Mucosa of descending colon (tissue), 3 donors: Measurements from ENCODE around the gene RARG. TPM values are rescaled to one million over a fixed set of nuclear protein-coding genes. Genes with fewer than 3 reads are reported as not detected.

Source experiments
- ATAC-seq: fragments of 200-7000 bp; cut with Tn5 transposase; one replicate; pipeline ENCODE4 v1.9.1; 2020; ENCODE audit warnings: mild to moderate bottlenecking, moderate library complexity
- DNase-seq, 3 donors: peaks; one replicate each; pipeline ENCODE4 v3.0.0-alpha.2; 2020
- H3K36me3 ChIP-seq: fragments of 200-600 bp; one replicate; pipeline ENCODE4 v1.8.0; 2021; ENCODE audit warnings: low read depth, mild to moderate bottlenecking
- H3K4me1 ChIP-seq: fragments of 200-600 bp; one replicate; pipeline ENCODE4 v1.8.0; 2021; ENCODE audit warnings: low read depth, mild to moderate bottlenecking
- H3K4me3 ChIP-seq: fragments of 200-600 bp; one replicate; pipeline ENCODE4 v1.8.0; 2021; ENCODE audit warnings: mild to moderate bottlenecking
- H3K9me3 ChIP-seq: fragments of 200-600 bp; one replicate; pipeline ENCODE4 v1.8.0; 2021; ENCODE audit warnings: mild to moderate bottlenecking
- CTCF ChIP-seq: fragments of 200-600 bp; IDR thresholded peaks from one replicate; pipeline ENCODE4 v1.8.0; 2022; ENCODE audit warnings: antibody characterized with exemption, mild to moderate bottlenecking
- intact Hi-C, 2 donors: fragments of 100-400 bp; cut with DNase I in 1 of 2; cut with micrococcal nuclease in 1 of 2; formaldehyde crosslinking; loops; one replicate each; pipeline versions ENCODE4 v1.11.0 to v1.11.1; 2022; cut with DNase I, micrococcal nuclease
- total RNA-seq, 3 donors: library from RNA; stranded (reverse); fragmentation: NEBNext Ultra II Directional in 2 of 3; extraction: Animal tissue kit (Norgen Biotek cat#: 25700) in 2 of 3; gene quantifications; one replicate each; pipeline versions ENCODE4 v1.2.1 to v1.2.4, GENCODE V29; 2021 to 2023
- donor health status: DM: no; HTN: no; CAD: no; lungs with moderate emphysema.
- donor health status: DM: no; HTN: no; CAD: no.
- donor health status: DM: no; HTN: yes; CAD: no.

RARG gene
- total RNA-seq, 3 donors from 2014 or later: 10.7 to 35.3 (median 16.9) TPM

DNA sequence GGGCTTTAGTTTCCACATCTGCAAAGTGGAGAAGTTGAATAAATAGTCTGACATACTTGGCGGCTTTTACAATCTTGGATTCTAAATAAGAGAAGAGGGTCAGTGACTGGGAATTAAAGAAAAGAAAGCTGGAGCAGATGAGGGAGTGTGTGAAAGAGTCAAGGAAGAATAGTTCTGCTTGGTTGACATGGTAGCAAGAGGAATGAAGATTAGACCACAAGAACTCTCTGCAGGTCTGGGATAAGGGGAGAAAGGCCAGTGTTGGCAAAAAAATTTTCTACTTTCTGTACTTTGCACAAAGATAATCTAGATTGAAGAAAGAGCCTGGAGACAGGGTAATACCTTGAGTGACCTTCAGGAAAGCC is 30.9 kb downstream of the RARG start:
- no peak for TF ChIP-seq CTCF
- DNase-seq: no peak
- Histone ChIP-seq H3K4me3 (no peak overlapping the region), H3K36me3 (no peaks in the 10 kb centered on the region), H3K4me1 (peaks cover 16% of the 10 kb centered on the region), H3K9me3 (no peaks in the 10 kb centered on the region)
- no peak for ATAC-seq
- intact Hi-C loops: no loop called here

GRCh38 chr12:53200458-53201176 is 31.4 kb downstream of the RARG start:
- ATAC-seq: no peak
- no peaks in the 10 kb centered on the region for H3K9me3 ChIP-seq
- H3K36me3 ChIP-seq: no peaks in the 10 kb centered on the region
- intact Hi-C loops: no loop called here
- DNase-seq: no peak
- peaks cover 12% of the 10 kb centered on the region for H3K4me1 ChIP-seq
- TF ChIP-seq CTCF: no peak
- H3K4me3 ChIP-seq: no peak overlapping the region

- TF ChIP-seq CTCF: no peak
- no peak for ATAC-seq
- intact Hi-C loops: no loop called here
Observed at GRCh38 chr12:53200107-53200457, 31.9 kb downstream of the RARG start.

DNA sequence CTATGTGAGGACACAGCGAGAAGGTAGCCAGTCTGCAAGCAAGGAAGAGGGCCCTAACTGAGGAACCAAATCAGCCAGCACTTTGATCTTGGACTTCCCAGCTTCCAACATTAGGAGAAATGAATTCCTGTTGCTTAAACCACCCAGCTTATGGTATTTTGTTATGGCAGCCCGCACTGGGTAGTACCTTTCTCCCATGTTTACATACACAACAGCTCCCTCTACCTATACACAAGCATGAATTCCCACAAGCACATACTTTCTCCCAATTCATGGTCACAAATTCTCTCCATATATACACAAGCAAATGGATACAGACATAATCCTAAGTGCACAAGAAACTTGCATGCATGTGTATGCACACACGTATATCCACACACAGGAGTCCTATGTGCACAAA is 32.3 kb downstream of the RARG start:
- H3K9me3 ChIP-seq: no peaks in the 10 kb centered on the region
- no peak for TF ChIP-seq CTCF
- ATAC-seq: no peak
- no peaks in the 10 kb centered on the region for H3K36me3 ChIP-seq
- no peak overlapping the region for H3K4me3 ChIP-seq
- no peak for DNase-seq
- peaks cover 8% of the 10 kb centered on the region for H3K4me1 ChIP-seq
- intact Hi-C loops: loop anchor here (5.0 to 10.0 kb wide), 2 partner anchors 37 to 135 kb away; no protein-coding TSS in a partner anchor

More at GRCh38 chr12:53200107-53200457, 31.9 kb downstream of the RARG start:
- peaks cover 8% of the 10 kb centered on the region for H3K4me1 ChIP-seq
- no peak for DNase-seq
- no peak overlapping the region for H3K4me3 ChIP-seq
- H3K9me3 ChIP-seq: no peaks in the 10 kb centered on the region
- no peaks in the 10 kb centered on the region for H3K36me3 ChIP-seq

- TF ChIP-seq CTCF: no peak
- no peak for ATAC-seq
Observed at GRCh38 chr12:53198486-53199110, 33.4 kb downstream of the RARG start.

More at GRCh38 chr12:53198486-53199110, 33.4 kb downstream of the RARG start:
- Histone ChIP-seq H3K36me3 (no peaks in the 10 kb centered on the region), H3K4me1 (peaks cover 8% of the 10 kb centered on the region), H3K4me3 (no peak overlapping the region), H3K9me3 (no peaks in the 10 kb centered on the region)
- no peak for DNase-seq
- intact Hi-C loops: loop anchor here (5.0 to 10.0 kb wide), 2 partner anchors 36 to 134 kb away; no protein-coding TSS in a partner anchor
